SK-N-MC (cell line): ENCODE data around the gene TMEM270.

Source experiments
- DNase-seq: peaks from one replicate; pipeline ENCODE4 v3.0.0-alpha.2; 2011; ENCODE audit warnings: low read depth, low spot score
- H3K27ac ChIP-seq: fragments of 200-600 bp; sonication (generic); 2 replicates; pipeline ENCODE4 v1.5.1; 2016; ENCODE audit warnings: mixed run types
- H3K36me3 ChIP-seq: fragments of 200-600 bp; sonication (generic); 2 replicates; pipeline ENCODE4 v1.6.1; 2017; ENCODE audit warnings: antibody characterized with exemption, low read length, mixed read lengths; ENCODE audit not compliant: insufficient read depth
- H3K4me3 ChIP-seq: fragments of 200-600 bp; sonication (generic); 2 replicates; pipeline ENCODE4 v1.5.1; 2016
- H3K9ac ChIP-seq: fragments of 200-600 bp; sonication (generic); 2 replicates; pipeline ENCODE4 v1.8.0; 2017; ENCODE audit warnings: mixed run types, mixed read lengths; ENCODE audit not compliant: insufficient read length
- H3K9me3 ChIP-seq: fragments of 200-600 bp; sonication (generic); 2 replicates; pipeline ENCODE4 v1.6.1; 2017; ENCODE audit warnings: low read depth, mild to moderate bottlenecking, antibody characterized with exemption, low read length, moderate library complexity, mixed read lengths
- EZH2 ChIP-seq: fragments of 200-600 bp; sonication (generic); IDR thresholded peaks from one replicate; pipeline ENCODE4 v1.6.1; 2017; ENCODE audit warnings: antibody characterized with exemption
- FOXP2 ChIP-seq: optimal IDR thresholded peaks from 2 replicates; pipeline ENCODE3; 2011; ENCODE audit warnings: mild to moderate bottlenecking, moderate library complexity; ENCODE audit not compliant: insufficient read depth; ENCODE audit errors: extremely low read length, control extremely low read depth
- POLR2AphosphoS5 ChIP-seq: IDR thresholded peaks from 2 replicates; pipeline ENCODE4 v1.6.1; 2012; ENCODE audit warnings: mild to moderate bottlenecking, low read depth, low read length, borderline replicate concordance

TMEM270 gene

GRCh38 chr7:73888959-73889358, 28.0 kb downstream of the TMEM270 start:
- TF ChIP-seq EZH2 (no peak), POLR2AphosphoS5 (no peak), FOXP2 (no peak)
- Histone ChIP-seq H3K9me3 (no peaks in the 10 kb centered on the region), H3K27ac (no peak overlapping the region), H3K9ac (no peak overlapping the region), H3K36me3 (no peaks in the 10 kb centered on the region), H3K4me3 (no peak overlapping the region)
- DNase-seq = no peak

- Histone ChIP-seq H3K9me3 (no peaks in the 10 kb centered on the region; the same call in 1 of the 2 replicates), H3K36me3 (no peaks in the 10 kb centered on the region), H3K27ac (no peak overlapping the region), H3K4me3 (no peak overlapping the region), H3K9ac (no peak overlapping the region)
- DNase-seq = no peak
- TF ChIP-seq POLR2AphosphoS5 (no peak), FOXP2 (no peak), EZH2 (no peak)
Measured at GRCh38 chr7:73890555-73891147, 29.7 kb downstream of the TMEM270 start.

GRCh38 chr7:73891178-73891885, 30.4 kb downstream of the TMEM270 start:
- DNase-seq = no peak
- no peak overlapping the region for H3K4me3 ChIP-seq
- H3K9me3 ChIP-seq = no peaks in the 10 kb centered on the region; the same call in 1 of the 2 replicates
- no peak overlapping the region for H3K27ac ChIP-seq
- no peak overlapping the region for H3K9ac ChIP-seq
- TF ChIP-seq POLR2AphosphoS5 (no peak), FOXP2 (no peak), EZH2 (no peak)
- no peaks in the 10 kb centered on the region for H3K36me3 ChIP-seq

GRCh38 chr7:73892003-73892999, 31.3 kb downstream of the TMEM270 start:
- no peak for DNase-seq
- no peak overlapping the region for H3K27ac ChIP-seq
- TF ChIP-seq EZH2 (no peak), POLR2AphosphoS5 (no peak)
- H3K36me3 ChIP-seq = no peaks in the 10 kb centered on the region
- H3K4me3 ChIP-seq = no peak overlapping the region
- no peaks in the 10 kb centered on the region; the same call in 1 of the 2 replicates for H3K9me3 ChIP-seq
- H3K9ac ChIP-seq = no peak overlapping the region

- Histone ChIP-seq H3K9ac (no peak overlapping the region), H3K9me3 (no peaks in the 10 kb centered on the region; the same call in 1 of the 2 replicates), H3K4me3 (no peak overlapping the region), H3K36me3 (no peaks in the 10 kb centered on the region), H3K27ac (no peak overlapping the region)
- TF ChIP-seq FOXP2 (no peak), EZH2 (no peak), POLR2AphosphoS5 (no peak)
- no peak for DNase-seq
Measured at GRCh38 chr7:73893342-73894101, 32.6 kb downstream of the TMEM270 start.

GRCh38 chr7:73894166-73894565, 33.2 kb downstream of the TMEM270 start:
- TF ChIP-seq FOXP2 (no peak), POLR2AphosphoS5 (no peak), EZH2 (no peak)
- Histone ChIP-seq H3K27ac (no peak overlapping the region), H3K4me3 (no peak overlapping the region), H3K36me3 (no peaks in the 10 kb centered on the region), H3K9ac (no peak overlapping the region), H3K9me3 (no peaks in the 10 kb centered on the region; the same call in 1 of the 2 replicates)
- DNase-seq = no peak

GRCh38 chr7:73894733-73895551, 34.0 kb downstream of the TMEM270 start:
- no peak overlapping the region for H3K4me3 ChIP-seq
- no peak overlapping the region for H3K27ac ChIP-seq
- no peak overlapping the region for H3K9ac ChIP-seq
- DNase-seq = no peak
- TF ChIP-seq FOXP2 (no peak), EZH2 (no peak), POLR2AphosphoS5 (no peak)
- no peaks in the 10 kb centered on the region; the same call in 1 of the 2 replicates for H3K9me3 ChIP-seq
- no peaks in the 10 kb centered on the region for H3K36me3 ChIP-seq
